Body of pancreas (tissue), 4 donors: ENCODE results near the gene EFNA1.

Experiments
- POLR2A ChIP-seq, 3 donors: fragments of 450-650 bp; IDR thresholded peaks; one replicate each; pipeline ENCODE4 v1.6.1; 2016; ENCODE audit warnings: antibody characterized with exemption in 3 of 3, mild to moderate bottlenecking in 2 of 3
- TF ChIP-seq, protein P1 (sequence below), 7 experiments: fragments of 450-650 bp in 4 of 7; fragments of 200-600 bp in 3 of 7; sonication (generic) in 3 of 7; IDR thresholded peaks; one replicate each; pipeline ENCODE4 v1.5.1; 2016 to 2019; ENCODE audit warnings: antibody characterized with exemption in 7 of 7

DNA sequence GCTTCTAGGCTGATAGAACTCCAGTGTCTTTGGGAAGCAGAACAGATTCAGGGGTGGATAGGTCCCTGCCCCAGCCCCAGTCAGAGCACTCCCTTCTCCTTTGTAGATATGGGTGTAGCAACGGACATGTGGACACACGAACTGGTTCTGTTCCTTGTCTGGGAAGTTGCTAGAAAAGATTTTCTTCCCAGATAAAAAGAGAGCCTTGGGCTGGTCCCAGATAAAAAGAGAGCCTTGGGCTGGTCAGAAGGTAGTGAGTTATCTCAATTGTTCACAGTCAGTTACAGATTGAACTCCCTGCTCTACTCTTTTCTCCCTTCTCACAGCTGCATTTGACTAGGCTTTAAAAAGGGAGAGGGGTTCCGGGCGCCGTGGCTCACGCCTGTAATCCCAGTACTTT, 7.4 kb upstream of the EFNA1 start:
- TF ChIP-seq POLR2A (IDR thresholded peaks at IDR 0.05), result no peak
- TF ChIP-seq, protein P1, sequence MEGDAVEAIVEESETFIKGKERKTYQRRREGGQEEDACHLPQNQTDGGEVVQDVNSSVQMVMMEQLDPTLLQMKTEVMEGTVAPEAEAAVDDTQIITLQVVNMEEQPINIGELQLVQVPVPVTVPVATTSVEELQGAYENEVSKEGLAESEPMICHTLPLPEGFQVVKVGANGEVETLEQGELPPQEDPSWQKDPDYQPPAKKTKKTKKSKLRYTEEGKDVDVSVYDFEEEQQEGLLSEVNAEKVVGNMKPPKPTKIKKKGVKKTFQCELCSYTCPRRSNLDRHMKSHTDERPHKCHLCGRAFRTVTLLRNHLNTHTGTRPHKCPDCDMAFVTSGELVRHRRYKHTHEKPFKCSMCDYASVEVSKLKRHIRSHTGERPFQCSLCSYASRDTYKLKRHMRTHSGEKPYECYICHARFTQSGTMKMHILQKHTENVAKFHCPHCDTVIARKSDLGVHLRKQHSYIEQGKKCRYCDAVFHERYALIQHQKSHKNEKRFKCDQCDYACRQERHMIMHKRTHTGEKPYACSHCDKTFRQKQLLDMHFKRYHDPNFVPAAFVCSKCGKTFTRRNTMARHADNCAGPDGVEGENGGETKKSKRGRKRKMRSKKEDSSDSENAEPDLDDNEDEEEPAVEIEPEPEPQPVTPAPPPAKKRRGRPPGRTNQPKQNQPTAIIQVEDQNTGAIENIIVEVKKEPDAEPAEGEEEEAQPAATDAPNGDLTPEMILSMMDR (IDR thresholded peaks at IDR 0.05), result no peak
